A549 (cell line): ENCODE measurements around the gene CHRD. TPM values are rescaled to one million over a fixed set of nuclear protein-coding genes. Genes with fewer than 3 reads are reported as not detected.

Experiments used
- ATAC-seq, 2 experiments: fragments of 200-7000 bp in 1 of 2; fragments of >200 bp in 1 of 2; cut with Nextera tagmentation in 1 of 2; cut with Tn5 transposase in 1 of 2; 3 replicates each; pipeline versions ENCODE4 v1.8.0 to v1.9.1; 2018 to 2020; ENCODE audit warnings: mild to moderate bottlenecking in 1 of 2, moderate library complexity in 1 of 2
- CTCF ChIA-PET: fragments of 300-600 bp; sonication (Branson Sonifier 250); formaldehyde crosslinking; extraction: SDS; loops from one replicate; lab custom pipeline; 2021; ENCODE audit warnings: antibody characterized with exemption, inconsistent platforms; lab: Yijun Ruan, JAX
- POLR2A ChIA-PET: fragments of 350-600 bp; formaldehyde crosslinking; extraction: SDS; loops from one replicate; lab custom pipeline; 2021; ENCODE audit warnings: antibody characterized with exemption, inconsistent platforms; lab: Yijun Ruan, JAX
- DNase-seq, 2 experiments: peaks; one replicate each; pipeline versions ENCODE4 v3.0.0 to v3.0.0-alpha.2; 2011 to 2016; ENCODE audit warnings: low read depth in 1 of 2, low spot score in 1 of 2
- FAIRE-seq: peaks from 2 replicates; lab custom pipeline; 2011; peaks lifted over from hg19 to GRCh38; lab: Jason Lieb, UNC
- H3K27ac ChIP-seq, 2 experiments: fragments of >200 bp; sonication (Bioruptor Twin); formaldehyde crosslinking; 3 replicates each; pipeline ENCODE4 v1.5.1; 2016 to 2017
- H3K4me1 ChIP-seq: fragments of >200 bp; sonication (Bioruptor Twin); formaldehyde crosslinking; 3 replicates; pipeline ENCODE4 v1.6.1; 2016
- H3K4me2 ChIP-seq: fragments of >200 bp; sonication (Bioruptor Twin); formaldehyde crosslinking; 3 replicates; pipeline ENCODE4 v1.6.1; 2016
- H3K4me3 ChIP-seq: fragments of >200 bp; sonication (Bioruptor Twin); formaldehyde crosslinking; 3 replicates; pipeline ENCODE4 v1.5.1; 2016
- H3K9me3 ChIP-seq: fragments of >200 bp; sonication (Bioruptor Twin); formaldehyde crosslinking; 3 replicates; pipeline ENCODE4 v1.6.1; 2016
- BCL3 ChIP-seq: fragments of >200 bp; sonication (Bioruptor Twin); formaldehyde crosslinking; IDR thresholded peaks from 3 replicates; pipeline ENCODE4 v1.6.1; 2016
- BHLHE40 ChIP-seq: IDR thresholded peaks from 2 replicates; pipeline ENCODE4 v1.6.1; 2012; ENCODE audit warnings: low read depth, low read length, inconsistent platforms
- CBX2 ChIP-seq: fragments of 200-600 bp; sonication (generic); IDR thresholded peaks from 2 replicates; pipeline ENCODE4 v1.6.1; 2016; ENCODE audit warnings: low read depth, mild to moderate bottlenecking, borderline replicate concordance
- CBX8 ChIP-seq: fragments of 200-600 bp; sonication (generic); IDR thresholded peaks from 2 replicates; pipeline ENCODE4 v1.6.1; 2016
- EHF ChIP-seq: fragments of 250-450 bp; sonication (Bioruptor Pico); IDR thresholded peaks from 2 replicates; pipeline ENCODE4 v1.5.0; 2020; ENCODE audit warnings: mild to moderate bottlenecking
- GATA3 ChIP-seq: IDR thresholded peaks from 2 replicates; pipeline ENCODE4 v1.6.1; 2012; ENCODE audit warnings: borderline replicate concordance
- HDAC2 ChIP-seq: fragments of 200-600 bp; sonication (generic); IDR thresholded peaks from 2 replicates; pipeline ENCODE4 v1.6.1; 2016
- HMGXB4 ChIP-seq: fragments of 250-450 bp; sonication (Bioruptor Pico); IDR thresholded peaks from 2 replicates; pipeline ENCODE4 v1.5.0; 2021; ENCODE audit warnings: mild to moderate bottlenecking, moderate library complexity, borderline replicate concordance
- HOXB13 ChIP-seq: fragments of 250-450 bp; sonication (Bioruptor Pico); IDR thresholded peaks from 2 replicates; pipeline ENCODE4 v1.5.0; 2020; ENCODE audit warnings: low read depth, mild to moderate bottlenecking, moderate library complexity
- HOXB5 ChIP-seq: fragments of 250-450 bp; sonication (Bioruptor Pico); IDR thresholded peaks from 2 replicates; pipeline ENCODE4 v1.5.0; 2020; ENCODE audit warnings: mild to moderate bottlenecking, moderate library complexity
- JUN ChIP-seq, 2 experiments: fragments of >200 bp; sonication (Bioruptor Twin); formaldehyde crosslinking; IDR thresholded peaks; 2 replicates in 1 of 2; 3 replicates in 1 of 2; pipeline ENCODE4 v1.6.1; 2016 to 2017
- JUNB ChIP-seq: fragments of >200 bp; sonication (Bioruptor Twin); formaldehyde crosslinking; IDR thresholded peaks from 2 replicates; pipeline ENCODE4 v1.6.1; 2016
- KDM1A ChIP-seq: fragments of 200-600 bp; sonication (generic); IDR thresholded peaks from 2 replicates; pipeline ENCODE4 v1.6.1; 2016; ENCODE audit warnings: low read depth, mild to moderate bottlenecking
- MAFK ChIP-seq: fragments of 450-650 bp; IDR thresholded peaks from 2 replicates; pipeline ENCODE4 v1.6.1; 2014; ENCODE audit not compliant: partially characterized antibody
- MAZ ChIP-seq: fragments of 150-350 bp; IDR thresholded peaks from 2 replicates; pipeline ENCODE4 v1.6.1; 2014; ENCODE audit warnings: antibody characterized with exemption, low read depth, low read length, borderline replicate concordance
- NR3C1 ChIP-seq: fragments of >200 bp; sonication (Bioruptor Twin); formaldehyde crosslinking; IDR thresholded peaks from 3 replicates; pipeline ENCODE4 v1.6.1; 2017
- PHF8 ChIP-seq: fragments of 200-600 bp; sonication (generic); IDR thresholded peaks from 2 replicates; pipeline ENCODE4 v1.6.1; 2016; ENCODE audit warnings: low read depth, mild to moderate bottlenecking, antibody characterized with exemption, moderate library complexity, borderline replicate concordance
- POLR2A ChIP-seq: IDR thresholded peaks from 2 replicates; pipeline ENCODE4 v1.6.1; 2012; ENCODE audit warnings: mild to moderate bottlenecking, low read length
- POLR2AphosphoS2 ChIP-seq: conservative IDR thresholded peaks from 2 replicates; pipeline ENCODE4 v1.6.1; 2012; ENCODE audit warnings: low read length, improper control_type of control experiment, inconsistent platforms
- RAD21 ChIP-seq, 2 experiments: fragments of >200 bp in 1 of 2; sonication (Bioruptor Twin) in 1 of 2; formaldehyde crosslinking in 1 of 2; IDR thresholded peaks in 1 of 2; conservative IDR thresholded peaks in 1 of 2; 2 replicates in 1 of 2; 3 replicates in 1 of 2; pipeline ENCODE4 v1.6.1; 2012 to 2018; ENCODE audit warnings: inconsistent platforms in 1 of 2
- RARB ChIP-seq: fragments of 250-450 bp; sonication (Bioruptor Pico); IDR thresholded peaks from 2 replicates; pipeline ENCODE4 v1.8.0; 2021; ENCODE audit warnings: mild to moderate bottlenecking, moderate library complexity
- RCOR1 ChIP-seq: fragments of 150-350 bp; IDR thresholded peaks from 2 replicates; pipeline ENCODE4 v1.6.1; 2014; ENCODE audit warnings: antibody characterized with exemption, low read length, low read depth
- RFX5 ChIP-seq: fragments of 450-650 bp; IDR thresholded peaks from 2 replicates; pipeline ENCODE4 v1.7.1; 2014; ENCODE audit warnings: antibody characterized with exemption, mild to moderate bottlenecking, moderate library complexity
- SMC3 ChIP-seq: fragments of >200 bp; sonication (Bioruptor Twin); formaldehyde crosslinking; IDR thresholded peaks from 3 replicates; pipeline ENCODE4 v1.6.1; 2018; ENCODE audit warnings: inconsistent platforms
- TFCP2L1 ChIP-seq: fragments of 250-450 bp; sonication (Bioruptor Pico); IDR thresholded peaks from 2 replicates; pipeline ENCODE4 v1.5.0; 2021; ENCODE audit warnings: mild to moderate bottlenecking
- TP53 ChIP-seq: fragments of 250-450 bp; sonication (Bioruptor Pico); IDR thresholded peaks from 2 replicates; pipeline ENCODE4 v1.5.0; 2021; ENCODE audit warnings: mild to moderate bottlenecking, moderate library complexity
- USF2 ChIP-seq: fragments of 450-650 bp; IDR thresholded peaks from 2 replicates; pipeline ENCODE4 v1.6.1; 2014; ENCODE audit warnings: antibody characterized with exemption
- ZNF302 ChIP-seq: fragments of 250-450 bp; sonication (Bioruptor Pico); IDR thresholded peaks from 2 replicates; pipeline ENCODE4 v1.9.0; 2021; ENCODE audit warnings: inconsistent platforms, mild to moderate bottlenecking, moderate library complexity
- WGBS: methylation state at CpG from one replicate; pipeline ENCODE4 v1.1.6; 2017; ENCODE audit errors: missing lambda C conversion rate; 5-methylcytosine and 5-hydroxymethylcytosine counted together
- polyA plus RNA-seq, 4 experiments: library from polyadenylated mRNA; depleted of rRNA in 3 of 4; stranded (reverse); fragments of >200 nt; fragmentation: RNase III in 1 of 4; extraction: RNeasy Plus Mini Kit Qiagen cat#74134 plus additional on column Dnase treatment in 1 of 4; gene quantifications; 2 replicates in 3 of 4; 3 replicates in 1 of 4; pipeline ENCODE4 v1.2.3, GENCODE V29; 2011 to 2017
- TF ChIP-seq, protein P1 (sequence below): IDR thresholded peaks from 2 replicates; pipeline ENCODE4 v1.6.1; 2012
- TF ChIP-seq, protein P2 (sequence below): fragments of >200 bp; sonication (Bioruptor Twin); formaldehyde crosslinking; IDR thresholded peaks from 3 replicates; pipeline ENCODE4 v1.5.1; 2016
- TF ChIP-seq, protein P3 (sequence below): IDR thresholded peaks from 2 replicates; pipeline ENCODE4 v1.6.1; 2012

CHRD gene
- polyA plus RNA-seq, 2 of the 4 experiments (the other 2 are of a cell fraction): 0.13 to 0.19 TPM

- no peak for TF ChIP-seq NR3C1
- TF ChIP-seq HOXB5 (CRISPR knock-in tag): no peak
- TF ChIP-seq, protein P1, sequence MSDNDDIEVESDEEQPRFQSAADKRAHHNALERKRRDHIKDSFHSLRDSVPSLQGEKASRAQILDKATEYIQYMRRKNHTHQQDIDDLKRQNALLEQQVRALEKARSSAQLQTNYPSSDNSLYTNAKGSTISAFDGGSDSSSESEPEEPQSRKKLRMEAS: no peak
- no peak for TF ChIP-seq CBX2
Measured at GRCh38 chr3:184344579-184345316, 35.1 kb upstream of the CHRD start (continued).

- Histone ChIP-seq H3K9me3 (no peaks in the 10 kb centered on the region), H3K27ac (no peak overlapping the region), H3K4me2 (no peak overlapping the region), H3K4me3 (no peak overlapping the region), H3K4me1 (peaks cover 8% of the 10 kb centered on the region; the same call in 2 of the 3 replicates)
- ChIA-PET CTCF (interaction anchor here (0.6 to 2.8 kb wide), 5 partner anchors 8 to 435 kb away, joined by 3 to 23 read pairs (median 4); no protein-coding TSS in a partner anchor), POLR2A (interaction anchor here (1.0 kb wide), 1 partner anchor 16 kb away, joined by 3 read pairs; the partner anchor contains the start of genes CLCN2 and POLR2H)
- DNase-seq: peak; percentile 68 to 72
- peak; percentile 80 to 91 for ATAC-seq
- WGBS: 58% methylated on average over 11 of the region's 14 CpGs
- no peak for FAIRE-seq
- TF ChIP-seq, protein P2, sequence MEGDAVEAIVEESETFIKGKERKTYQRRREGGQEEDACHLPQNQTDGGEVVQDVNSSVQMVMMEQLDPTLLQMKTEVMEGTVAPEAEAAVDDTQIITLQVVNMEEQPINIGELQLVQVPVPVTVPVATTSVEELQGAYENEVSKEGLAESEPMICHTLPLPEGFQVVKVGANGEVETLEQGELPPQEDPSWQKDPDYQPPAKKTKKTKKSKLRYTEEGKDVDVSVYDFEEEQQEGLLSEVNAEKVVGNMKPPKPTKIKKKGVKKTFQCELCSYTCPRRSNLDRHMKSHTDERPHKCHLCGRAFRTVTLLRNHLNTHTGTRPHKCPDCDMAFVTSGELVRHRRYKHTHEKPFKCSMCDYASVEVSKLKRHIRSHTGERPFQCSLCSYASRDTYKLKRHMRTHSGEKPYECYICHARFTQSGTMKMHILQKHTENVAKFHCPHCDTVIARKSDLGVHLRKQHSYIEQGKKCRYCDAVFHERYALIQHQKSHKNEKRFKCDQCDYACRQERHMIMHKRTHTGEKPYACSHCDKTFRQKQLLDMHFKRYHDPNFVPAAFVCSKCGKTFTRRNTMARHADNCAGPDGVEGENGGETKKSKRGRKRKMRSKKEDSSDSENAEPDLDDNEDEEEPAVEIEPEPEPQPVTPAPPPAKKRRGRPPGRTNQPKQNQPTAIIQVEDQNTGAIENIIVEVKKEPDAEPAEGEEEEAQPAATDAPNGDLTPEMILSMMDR: peak; percentile 30; the same call in 2 of the 3 replicates
- no peak for TF ChIP-seq CBX8
- TF ChIP-seq USF2: peak; percentile 30; the same call in 1 of the 2 replicates
- TF ChIP-seq EHF (CRISPR knock-in tag): no peak
- TF ChIP-seq SMC3: peak; percentile 30; the same call in 1 of the 3 replicates
- no peak for TF ChIP-seq BHLHE40
- TF ChIP-seq PHF8: no peak
- TF ChIP-seq JUN (IDR thresholded peaks at IDR 0.05): no peak
- TF ChIP-seq MAZ: no peak
- no peak for TF ChIP-seq GATA3
- no peak for TF ChIP-seq NR3C1
- no peak for TF ChIP-seq HMGXB4 (CRISPR knock-in tag)
- no peak for TF ChIP-seq KDM1A
- no peak for TF ChIP-seq HOXB13 (CRISPR knock-in tag)
- TF ChIP-seq JUNB: no peak
- TF ChIP-seq POLR2AphosphoS2: no peak
- TF ChIP-seq HOXB5 (CRISPR knock-in tag): no peak
- no peak for TF ChIP-seq POLR2A
- no peak for TF ChIP-seq ZNF302 (CRISPR knock-in tag)
- TF ChIP-seq RARB (CRISPR knock-in tag): no peak
- no peak for TF ChIP-seq TP53 (CRISPR knock-in tag)
- TF ChIP-seq RFX5: no peak
- TF ChIP-seq BCL3: no peak
- no peak for TF ChIP-seq HDAC2
- no peak for TF ChIP-seq TFCP2L1 (CRISPR knock-in tag)
- TF ChIP-seq, protein P3, sequence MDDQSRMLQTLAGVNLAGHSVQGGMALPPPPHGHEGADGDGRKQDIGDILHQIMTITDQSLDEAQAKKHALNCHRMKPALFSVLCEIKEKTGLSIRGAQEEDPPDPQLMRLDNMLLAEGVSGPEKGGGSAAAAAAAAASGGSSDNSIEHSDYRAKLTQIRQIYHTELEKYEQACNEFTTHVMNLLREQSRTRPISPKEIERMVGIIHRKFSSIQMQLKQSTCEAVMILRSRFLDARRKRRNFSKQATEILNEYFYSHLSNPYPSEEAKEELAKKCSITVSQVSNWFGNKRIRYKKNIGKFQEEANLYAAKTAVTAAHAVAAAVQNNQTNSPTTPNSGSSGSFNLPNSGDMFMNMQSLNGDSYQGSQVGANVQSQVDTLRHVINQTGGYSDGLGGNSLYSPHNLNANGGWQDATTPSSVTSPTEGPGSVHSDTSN: no peak
- TF ChIP-seq MAFK: no peak
- TF ChIP-seq RAD21 (conservative IDR thresholded peaks at IDR 0.05 in 1 of 2, IDR thresholded peaks at IDR 0.05 in 1 of 2): peak in 1 of 2 experiments; percentile 16; a peak in 1 of 5 replicates
- no peak for TF ChIP-seq RCOR1
Measured at GRCh38 chr3:184345317-184346144, 34.3 kb upstream of the CHRD start.
